Measurements from ENCODE around the gene TERB1. TPM values are rescaled to one million over a fixed set of nuclear protein-coding genes. Genes with fewer than 3 reads are reported as not detected.

The TERB1 gene
- total and polyA plus RNA-seq, 2 of the 13 experiments (the other 11 are each of a cell fraction or from before 2014, with no cell fraction given): not detected

DNA sequence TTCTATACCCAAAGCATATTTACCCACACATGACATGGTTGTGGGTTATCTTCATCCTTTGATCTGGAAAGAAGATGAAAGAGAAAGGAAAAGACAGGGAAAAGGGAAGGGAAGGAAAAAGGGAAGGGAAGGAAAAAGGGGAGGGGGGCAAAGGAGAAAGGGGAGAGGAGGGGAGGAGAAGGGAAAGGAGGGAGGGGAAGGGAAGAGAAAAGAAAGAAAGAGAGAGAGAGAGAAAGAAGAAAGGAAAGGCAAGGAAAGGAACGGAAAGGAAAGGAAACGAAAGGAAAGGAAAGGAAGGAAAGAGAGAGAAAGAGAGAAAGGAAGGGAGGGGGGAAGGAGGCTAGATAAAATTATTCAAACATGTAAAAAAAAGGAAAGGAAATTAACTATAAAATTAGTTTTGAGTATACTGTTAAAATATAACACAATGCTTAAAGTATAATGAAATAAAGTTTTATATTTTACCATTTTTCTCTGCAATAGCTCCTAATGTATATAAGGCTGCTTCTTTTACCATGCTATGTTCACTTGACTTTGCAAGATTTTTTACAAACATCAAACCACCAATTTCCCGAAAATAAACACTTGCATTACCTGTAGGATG is 11.2 kb downstream of the TERB1 start:
- DNase-seq (ENCODE audit: low spot score) (no peak), ATAC-seq (no peak), FAIRE-seq (no peak)
- H3K4me2 ChIP-seq (ENCODE audit: low read depth, low read length): no peak overlapping the region
- in situ Hi-C loops (cut with HindIII; ENCODE audit: extremely low pct_ligation_motif_present, low pct_unique_long_range_greater_than_20kb) (no loop called here), intact Hi-C loops (cut with micrococcal nuclease; ENCODE audit: unreplicated experiment) (no loop called here)
- H3K36me3 ChIP-seq (replicated peaks in 1 of 2; ENCODE audit: control insufficient read depth in 1 of 2, insufficient read depth in 2 of 2, low read length in 2 of 2): no peaks in the 10 kb centered on the region
- H3K4me3 ChIP-seq (replicated peaks in 1 of 3; ENCODE audit: insufficient read depth in 1 of 3, low read depth in 2 of 3, low read length in 3 of 3): no peak overlapping the region
- ChIA-PET POLR2A (interaction anchor here (1.0 kb wide), 1 partner anchor 39 kb away, joined by 3 read pairs; no protein-coding TSS in a partner anchor), CTCF (ENCODE audit: low intra/inter-chr PET ratio, low total read pairs) (no interaction called here)
- no peak overlapping the region for H2AFZ ChIP-seq (ENCODE audit: low read length)
- peak; percentile 57; the same call in 1 of the 2 replicates for TF ChIP-seq NONO (IDR thresholded peaks at IDR 0.05)
- no peak for TF ChIP-seq NONO (CRISPR knock-in tag; conservative IDR thresholded peaks at IDR 0.05)
- peak; percentile 55 for TF ChIP-seq SRSF9 (IDR thresholded peaks at IDR 0.05; ENCODE audit: borderline replicate concordance, insufficient read depth, low read depth, low read length, poor library complexity, severe bottlenecking)
- TF ChIP-seq PCBP2 (optimal IDR thresholded peaks at IDR 0.05; ENCODE audit: low read depth, low read length, poor library complexity, severe bottlenecking): peak; percentile 64
- 0 out of 2 replicates have a peak, but pooled peaks have one; percentile 41 for TF ChIP-seq PCBP1 (IDR thresholded peaks at IDR 0.05; ENCODE audit: borderline replicate concordance, low read depth, low read length)
- TF ChIP-seq ERF (CRISPR knock-in tag; IDR thresholded peaks at IDR 0.05): no peak
- peak; percentile 96 for TF ChIP-seq HNRNPK (IDR thresholded peaks at IDR 0.05; ENCODE audit: low read depth, low read length, poor library complexity, severe bottlenecking)
- no peaks in the 10 kb centered on the region for H3K9me3 ChIP-seq (ENCODE audit: low read length)
- H3K4me1 ChIP-seq (ENCODE audit: insufficient read depth, low read length): no peaks in the 10 kb centered on the region
- H4K20me1 ChIP-seq (ENCODE audit: insufficient read depth, low read length): no peaks in the 10 kb centered on the region
- 47% methylated on average over 3 of the region's 3 CpGs for WGBS (ENCODE audit: low lambda C conversion rate)
- H3K27me3 ChIP-seq (ENCODE audit: control insufficient read depth in 1 of 2, insufficient read depth in 2 of 2, low read length in 2 of 2): no peaks in the 10 kb centered on the region
- no peak overlapping the region for H3K27ac ChIP-seq (ENCODE audit: extremely low read length, insufficient read depth, low read length)
- no peak overlapping the region for H3K9ac ChIP-seq (ENCODE audit: insufficient read depth, low read depth, low read length)
- BruUV-seq (replicated peaks): no TSS peak
- no peaks in the 10 kb centered on the region for H3K79me2 ChIP-seq (ENCODE audit: insufficient read depth, low read length)

DNA sequence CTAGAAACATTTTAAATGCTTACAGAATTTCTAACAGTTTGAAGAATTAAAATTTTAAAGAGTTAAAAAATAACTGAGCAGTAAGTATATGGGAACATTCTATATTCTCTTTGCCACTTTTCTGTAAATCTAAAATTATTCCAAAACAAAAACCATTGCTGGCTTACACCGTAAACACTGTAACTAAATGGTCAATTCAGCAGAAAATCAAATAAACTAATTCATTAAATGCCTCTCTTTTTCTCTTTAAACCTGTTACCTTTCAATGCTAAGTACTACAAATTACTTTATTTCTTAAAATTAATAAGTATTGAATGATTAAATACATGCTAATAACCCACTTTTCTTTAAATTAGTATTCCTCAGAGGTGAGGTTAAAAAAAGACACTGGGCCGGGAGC is 14.0 kb downstream of the TERB1 start:
- intact Hi-C loops (cut with micrococcal nuclease; ENCODE audit: unreplicated experiment): no loop called here
- H3K27me3 ChIP-seq (ENCODE audit: control insufficient read depth in 1 of 2, insufficient read depth in 2 of 2, low read length in 2 of 2): no peaks in the 10 kb centered on the region

More for the DNA sequence above, 14.0 kb downstream of the TERB1 start:
- TF ChIP-seq, protein P1, sequence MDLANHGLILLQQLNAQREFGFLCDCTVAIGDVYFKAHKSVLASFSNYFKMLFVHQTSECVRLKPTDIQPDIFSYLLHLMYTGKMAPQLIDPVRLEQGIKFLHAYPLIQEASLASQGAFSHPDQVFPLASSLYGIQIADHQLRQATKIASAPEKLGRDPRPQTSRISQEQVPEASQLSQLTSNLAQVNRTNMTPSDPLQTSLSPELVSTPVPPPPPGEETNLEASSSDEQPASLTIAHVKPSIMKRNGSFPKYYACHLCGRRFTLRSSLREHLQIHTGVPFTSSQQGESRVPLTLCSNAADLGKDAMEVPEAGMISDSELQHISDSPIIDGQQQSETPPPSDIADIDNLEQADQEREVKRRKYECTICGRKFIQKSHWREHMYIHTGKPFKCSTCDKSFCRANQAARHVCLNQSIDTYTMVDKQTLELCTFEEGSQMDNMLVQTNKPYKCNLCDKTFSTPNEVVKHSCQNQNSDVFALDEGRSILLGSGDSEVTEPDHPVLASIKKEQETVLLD (CRISPR knock-in tag; IDR thresholded peaks at IDR 0.05; ENCODE audit: low read depth): no peak
- TF ChIP-seq KDM3A (CRISPR knock-in tag; IDR thresholded peaks at IDR 0.05; ENCODE audit: low read depth) (no peak), GPN1 (CRISPR knock-in tag; IDR thresholded peaks at IDR 0.05; ENCODE audit: borderline replicate concordance) (no peak), MAFK (conservative IDR thresholded peaks at IDR 0.05 in 1 of 2, IDR thresholded peaks at IDR 0.05 in 1 of 2; ENCODE audit: low read length in 2 of 2) (peak; percentile 28 to 62; a peak in 2 of 4 replicates), MAFF (IDR thresholded peaks at IDR 0.05; ENCODE audit: low read depth, low read length) (0 out of 2 replicates have a peak, but pooled peaks have one; percentile 27), PRMT3 (CRISPR knock-in tag; IDR thresholded peaks at IDR 0.05; ENCODE audit: borderline replicate concordance, low read depth) (no peak)
- in situ Hi-C loops (cut with HindIII; ENCODE audit: extremely low pct_ligation_motif_present, low pct_unique_long_range_greater_than_20kb): no loop called here
- DNase-seq (ENCODE audit: low spot score): no peak
- ChIA-PET POLR2A (no interaction called here), CTCF (ENCODE audit: low intra/inter-chr PET ratio, low total read pairs) (no interaction called here)
- Histone ChIP-seq H3K36me3 (replicated peaks in 1 of 2; ENCODE audit: control insufficient read depth in 1 of 2, insufficient read depth in 2 of 2, low read length in 2 of 2) (no peaks in the 10 kb centered on the region), H3K9ac (ENCODE audit: insufficient read depth, low read depth, low read length) (no peak overlapping the region), H3K4me3 (replicated peaks in 1 of 3; ENCODE audit: insufficient read depth in 1 of 3, low read depth in 2 of 3, low read length in 3 of 3) (no peak overlapping the region), H3K27ac (ENCODE audit: extremely low read length, insufficient read depth, low read length) (no peak overlapping the region), H3K9me3 (ENCODE audit: low read length) (no peaks in the 10 kb centered on the region), H3K4me2 (ENCODE audit: low read depth, low read length) (no peak overlapping the region), H3K79me2 (ENCODE audit: insufficient read depth, low read length) (no peaks in the 10 kb centered on the region), H3K4me1 (ENCODE audit: insufficient read depth, low read length) (no peaks in the 10 kb centered on the region), H2AFZ (ENCODE audit: low read length) (no peak overlapping the region), H4K20me1 (ENCODE audit: insufficient read depth, low read length) (no peaks in the 10 kb centered on the region)
- no TSS peak for BruUV-seq (replicated peaks)
- 74% methylated on average over 2 of the region's 2 CpGs for WGBS (ENCODE audit: low lambda C conversion rate)
- no peak for FAIRE-seq
- ATAC-seq: no peak
